ENCODE results near the gene SPEM1.

DNA sequence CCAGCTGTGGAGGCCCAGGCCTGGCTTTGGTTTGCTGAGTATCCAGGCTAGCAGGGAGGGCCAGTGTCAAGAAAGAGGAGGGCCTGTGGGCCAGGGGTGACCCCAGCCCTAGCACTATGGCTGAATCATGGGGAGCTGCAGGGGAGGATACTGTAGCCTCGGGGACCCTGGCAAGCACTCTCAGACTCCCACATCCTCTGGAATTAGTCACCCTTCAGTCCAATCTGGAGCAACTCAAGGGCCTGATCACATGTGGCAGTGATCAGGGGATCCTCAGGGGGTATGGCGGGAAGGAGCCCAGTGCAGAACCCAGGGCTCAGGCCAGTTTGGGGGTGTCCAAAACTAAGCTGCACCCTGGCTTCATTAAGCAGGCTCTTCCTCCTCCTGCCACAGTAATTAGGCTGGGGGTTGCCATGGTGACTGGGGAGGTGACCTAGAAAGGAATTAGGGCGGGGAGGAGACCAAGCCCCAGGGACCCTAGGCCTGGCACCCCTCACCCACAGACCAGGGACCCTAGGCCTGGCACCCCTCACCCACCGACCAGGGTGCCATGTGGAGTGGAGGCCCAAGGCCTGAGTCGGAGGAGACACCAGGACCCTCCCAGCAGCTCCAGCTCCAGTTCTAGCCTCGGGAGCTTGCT lies 6.7 kb upstream of the SPEM1 start:
- no peak for TF ChIP-seq POLR2A (IDR thresholded peaks at IDR 0.05)
- TF ChIP-seq, protein P1, sequence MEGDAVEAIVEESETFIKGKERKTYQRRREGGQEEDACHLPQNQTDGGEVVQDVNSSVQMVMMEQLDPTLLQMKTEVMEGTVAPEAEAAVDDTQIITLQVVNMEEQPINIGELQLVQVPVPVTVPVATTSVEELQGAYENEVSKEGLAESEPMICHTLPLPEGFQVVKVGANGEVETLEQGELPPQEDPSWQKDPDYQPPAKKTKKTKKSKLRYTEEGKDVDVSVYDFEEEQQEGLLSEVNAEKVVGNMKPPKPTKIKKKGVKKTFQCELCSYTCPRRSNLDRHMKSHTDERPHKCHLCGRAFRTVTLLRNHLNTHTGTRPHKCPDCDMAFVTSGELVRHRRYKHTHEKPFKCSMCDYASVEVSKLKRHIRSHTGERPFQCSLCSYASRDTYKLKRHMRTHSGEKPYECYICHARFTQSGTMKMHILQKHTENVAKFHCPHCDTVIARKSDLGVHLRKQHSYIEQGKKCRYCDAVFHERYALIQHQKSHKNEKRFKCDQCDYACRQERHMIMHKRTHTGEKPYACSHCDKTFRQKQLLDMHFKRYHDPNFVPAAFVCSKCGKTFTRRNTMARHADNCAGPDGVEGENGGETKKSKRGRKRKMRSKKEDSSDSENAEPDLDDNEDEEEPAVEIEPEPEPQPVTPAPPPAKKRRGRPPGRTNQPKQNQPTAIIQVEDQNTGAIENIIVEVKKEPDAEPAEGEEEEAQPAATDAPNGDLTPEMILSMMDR (IDR thresholded peaks at IDR 0.05) = no peak

All from body of pancreas (tissue), 4 donors.